Measurements from ENCODE around the gene PLK1. TPM values are rescaled to one million over a fixed set of nuclear protein-coding genes. Genes with fewer than 3 reads are reported as not detected.

Gene PLK1
- total RNA-seq, 4 donors from 2014 or later: 2.4 to 5.9 (median 4.4) TPM

- DNase-seq (ENCODE audit: low spot score in 2 of 2): no peak
- 92 to 94% methylated on average over 7 of the region's 7 CpGs for WGBS, 2 donors
- no peak for TF ChIP-seq POLR2A (IDR thresholded peaks at IDR 0.05)
- no peak for TF ChIP-seq CTCF (IDR thresholded peaks at IDR 0.05)
- H3K4me3 ChIP-seq (ENCODE audit: low read depth, poor library complexity, severe bottlenecking): no peak overlapping the region
- intact Hi-C loops (cut with DNase I; ENCODE audit: low total_unique reads): no loop called here
Observed at GRCh38 chr16:23666571-23667354, 11.9 kb upstream of the PLK1 start.

GRCh38 chr16:23667355-23667659, 11.4 kb upstream of the PLK1 start:
- no peak for TF ChIP-seq CTCF (IDR thresholded peaks at IDR 0.05)
- 92 to 96% methylated on average over 6 of the region's 6 CpGs for WGBS, 2 donors
- DNase-seq (ENCODE audit: low spot score in 2 of 2): peak in 1 of 2 donors; percentile 66
- intact Hi-C loops (cut with DNase I; ENCODE audit: low total_unique reads): no loop called here
- H3K4me3 ChIP-seq (ENCODE audit: low read depth, poor library complexity, severe bottlenecking): no peak overlapping the region

GRCh38 chr16:23668225-23668624, 10.5 kb upstream of the PLK1 start:
- 79 to 86% methylated on average over 1 of the region's 1 CpG for WGBS, 2 donors
- DNase-seq (ENCODE audit: low spot score in 2 of 2): peak in 1 of 2 donors; percentile 37
- TF ChIP-seq CTCF (IDR thresholded peaks at IDR 0.05): no peak
- no peak for TF ChIP-seq POLR2A (IDR thresholded peaks at IDR 0.05)
- intact Hi-C loops (cut with DNase I; ENCODE audit: low total_unique reads): no loop called here
- H3K4me3 ChIP-seq (ENCODE audit: low read depth, poor library complexity, severe bottlenecking): no peak overlapping the region

- intact Hi-C loops (cut with DNase I; ENCODE audit: low total_unique reads): no loop called here
- 89% methylated on average over 4 of the region's 4 CpGs for WGBS, 2 donors
- no peak overlapping the region for H3K4me3 ChIP-seq (ENCODE audit: low read depth, poor library complexity, severe bottlenecking)
- DNase-seq (ENCODE audit: low spot score in 2 of 2): no peak
- TF ChIP-seq POLR2A (IDR thresholded peaks at IDR 0.05) (no peak), CTCF (IDR thresholded peaks at IDR 0.05) (no peak)
Observed at GRCh38 chr16:23668873-23669272, 9.8 kb upstream of the PLK1 start.

- 82% methylated on average over 4 of the region's 4 CpGs for WGBS, 2 donors
- intact Hi-C loops (cut with DNase I; ENCODE audit: low total_unique reads): no loop called here
- DNase-seq (ENCODE audit: low spot score in 2 of 2): peak in 1 of 2 donors; percentile 39
- TF ChIP-seq CTCF (IDR thresholded peaks at IDR 0.05): no peak
- no peak for TF ChIP-seq POLR2A (IDR thresholded peaks at IDR 0.05)
- H3K4me3 ChIP-seq (ENCODE audit: low read depth, poor library complexity, severe bottlenecking): no peak overlapping the region
Observed at GRCh38 chr16:23670137-23670776, 8.4 kb upstream of the PLK1 start.

All from lower leg skin (tissue), 4 donors.